Astrocyte (in vitro differentiated cells and primary cell): ENCODE data around the gene PRSS21. TPM values are rescaled to one million over a fixed set of nuclear protein-coding genes. Genes with fewer than 3 reads are reported as not detected.

Source experiments
- DNase-seq: peaks from one replicate; pipeline ENCODE4 v3.0.0-alpha.2; 2010; ENCODE audit warnings: low read depth
- FAIRE-seq: peaks from 2 replicates; lab custom pipeline; 2011; peaks lifted over from hg19 to GRCh38; lab: Jason Lieb, UNC
- H2AFZ ChIP-seq: 2 replicates; pipeline ENCODE4 v1.6.0; 2012; ENCODE audit warnings: low read depth, low read length, inconsistent platforms
- H3K27ac ChIP-seq: 2 replicates; pipeline ENCODE4 v1.5.1; 2011; ENCODE audit warnings: low read depth, low read length, inconsistent platforms
- H3K27me3 ChIP-seq: 2 replicates; pipeline ENCODE4 v1.6.0; 2011; ENCODE audit warnings: low read length, inconsistent platforms; ENCODE audit not compliant: insufficient read depth
- H3K36me3 ChIP-seq: 2 replicates; pipeline ENCODE4 v1.5.1; 2011; ENCODE audit warnings: low read length, inconsistent platforms; ENCODE audit not compliant: insufficient read depth
- H3K4me1 ChIP-seq: 2 replicates; pipeline ENCODE4 v1.5.1; 2011; ENCODE audit warnings: low read length, inconsistent platforms; ENCODE audit not compliant: insufficient read depth
- H3K4me2 ChIP-seq: 2 replicates; pipeline ENCODE4 v1.6.0; 2012; ENCODE audit warnings: low read length, inconsistent platforms
- H3K4me3 ChIP-seq: 2 replicates; pipeline ENCODE4 v1.5.1; 2011; ENCODE audit warnings: low read depth, mild to moderate bottlenecking, low read length, inconsistent platforms; ENCODE audit not compliant: insufficient read depth
- H3K79me2 ChIP-seq: 2 replicates; pipeline ENCODE4 v1.6.0; 2012; ENCODE audit warnings: mild to moderate bottlenecking, low read length, inconsistent platforms; ENCODE audit not compliant: insufficient read depth
- H3K9ac ChIP-seq: 2 replicates; pipeline ENCODE4 v1.6.0; 2012; ENCODE audit warnings: mild to moderate bottlenecking, low read length, inconsistent platforms
- H3K9me3 ChIP-seq: 2 replicates; pipeline ENCODE4 v1.5.1; 2012; ENCODE audit warnings: low read depth, mild to moderate bottlenecking, low read length, inconsistent platforms; ENCODE audit not compliant: insufficient read depth
- H4K20me1 ChIP-seq: 2 replicates; pipeline ENCODE4 v1.6.0; 2012; ENCODE audit warnings: low read length, inconsistent platforms; ENCODE audit not compliant: insufficient read depth
- H3K27ac Mint-ChIP-seq: one replicate; pipeline ENCODE4 v1.8.0; 2021; ENCODE audit warnings: mild to moderate bottlenecking, mixed read lengths; ENCODE audit not compliant: unreplicated experiment
- H3K27me3 Mint-ChIP-seq: one replicate; pipeline ENCODE4 v1.8.0; 2021; ENCODE audit warnings: low read depth, mixed read lengths; ENCODE audit not compliant: unreplicated experiment
- H3K36me3 Mint-ChIP-seq: one replicate; pipeline ENCODE4 v1.8.0; 2021; ENCODE audit warnings: low read depth, mixed read lengths; ENCODE audit not compliant: unreplicated experiment
- H3K4me1 Mint-ChIP-seq: one replicate; pipeline ENCODE4 v1.8.0; 2021; ENCODE audit warnings: low read depth, mixed read lengths; ENCODE audit not compliant: unreplicated experiment
- H3K4me3 Mint-ChIP-seq: one replicate; pipeline ENCODE4 v1.8.0; 2021; ENCODE audit warnings: mild to moderate bottlenecking, moderate library complexity, mixed read lengths; ENCODE audit not compliant: unreplicated experiment
- H3K9me3 Mint-ChIP-seq: one replicate; pipeline ENCODE4 v1.8.0; 2021; ENCODE audit warnings: mild to moderate bottlenecking, mixed read lengths; ENCODE audit not compliant: unreplicated experiment
- CTCF ChIP-seq: IDR thresholded peaks from 2 replicates; pipeline ENCODE4 v1.5.1; 2011; ENCODE audit warnings: low read depth, mild to moderate bottlenecking, inconsistent platforms, low read length, moderate library complexity; ENCODE audit not compliant: insufficient read depth
- EZH2 ChIP-seq: IDR thresholded peaks from 2 replicates; pipeline ENCODE4 v1.6.1; 2012; ENCODE audit warnings: mild to moderate bottlenecking, low read length, inconsistent platforms; ENCODE audit not compliant: insufficient read depth
- total RNA-seq: library from RNA; stranded (reverse); gene quantifications from 2 replicates; pipeline ENCODE4 v1.2.1, GENCODE V29; 2021

Gene PRSS21
- total RNA-seq, 1 donor from 2014 or later = not detected

DNA sequence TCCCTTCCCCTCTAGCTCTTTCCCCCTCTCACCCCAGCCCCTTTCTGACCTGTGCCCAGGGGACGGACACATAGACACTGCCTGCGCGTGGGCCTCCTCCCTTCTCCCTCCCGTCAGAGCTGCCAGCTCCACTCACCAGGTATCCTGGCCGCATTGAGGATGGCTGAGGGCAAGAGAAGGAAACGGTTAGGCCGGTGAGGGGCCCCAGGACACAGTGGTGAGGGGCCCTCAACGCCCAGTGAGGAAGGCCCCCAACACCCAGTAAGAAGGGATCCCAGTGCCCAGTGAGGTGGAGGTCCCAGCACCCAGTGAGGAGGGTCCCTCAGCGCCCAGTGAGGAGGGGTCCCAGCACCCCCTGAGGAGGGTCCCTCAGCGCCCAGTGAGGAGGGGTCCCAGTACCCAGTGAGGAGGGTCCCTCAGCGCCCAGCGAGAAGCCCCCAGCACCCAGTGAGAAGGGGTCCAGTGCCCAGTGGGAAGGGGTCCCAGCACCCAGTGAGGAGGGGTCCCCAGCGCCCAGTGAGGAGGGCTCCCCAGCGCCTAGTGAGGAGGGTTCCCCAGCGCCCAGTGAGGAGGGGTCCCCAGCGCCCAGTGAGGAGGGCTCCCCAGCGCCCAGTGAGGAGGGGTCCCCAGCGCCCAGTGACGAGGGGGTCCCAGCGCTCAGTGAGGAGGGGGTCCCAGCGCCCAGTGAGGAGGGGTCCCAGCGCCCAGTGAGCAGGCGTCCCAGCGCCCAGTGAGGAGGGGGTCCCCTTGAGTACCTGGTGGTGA, 39.8 kb downstream of the PRSS21 start:
- H3K4me1 ChIP-seq = peaks cover 5% of the 10 kb centered on the region
- H3K4me3 ChIP-seq = no peak overlapping the region
- no peak overlapping the region for H3K27ac ChIP-seq
- TF ChIP-seq CTCF = no peak
- no peak for TF ChIP-seq EZH2
- Mint-ChIP-seq H3K4me1 (peaks cover 2% of the 10 kb centered on the region), H3K9me3 (peaks cover 9% of the 10 kb centered on the region), H3K36me3 (no peaks in the 10 kb centered on the region), H3K4me3 (no peak overlapping the region), H3K27ac (no peak overlapping the region), H3K27me3 (peaks cover 8% of the 10 kb centered on the region)
- H3K4me2 ChIP-seq = no peak overlapping the region
- no peaks in the 10 kb centered on the region for H3K36me3 ChIP-seq
- H4K20me1 ChIP-seq = no peaks in the 10 kb centered on the region
- DNase-seq = no peak
- H3K27me3 ChIP-seq = no peaks in the 10 kb centered on the region
- peaks cover 8% of the 10 kb centered on the region for H3K9me3 ChIP-seq
- no peak overlapping the region for H3K9ac ChIP-seq
- H2AFZ ChIP-seq = no peak overlapping the region
- no peak for FAIRE-seq
- no peaks in the 10 kb centered on the region for H3K79me2 ChIP-seq

GRCh38 chr16:2857451-2858244, 40.6 kb downstream of the PRSS21 start, which contains the start of gene PRSS22:
Gene PRSS22, minus strand, starts transcription at chr16:2858170. Its CDS starts 66 bp downstream, at chr16:2858104.
- Histone ChIP-seq H3K4me2 (peak within 1 kb of the TSS; percentile 75), H3K9ac (peak within 1 kb of the TSS; percentile 43), H3K79me2 (no peaks in the 10 kb centered on the region), H3K9me3 (peaks cover 8% of the 10 kb centered on the region), H2AFZ (peak within 1 kb of the TSS; percentile 91), H3K36me3 (no peaks in the 10 kb centered on the region), H3K4me3 (peak within 1 kb of the TSS; percentile 10), H3K27me3 (no peaks in the 10 kb centered on the region), H3K4me1 (peaks cover 5% of the 10 kb centered on the region), H4K20me1 (no peaks in the 10 kb centered on the region), H3K27ac (no peak within 1 kb of the TSS)
- H3K27me3 Mint-ChIP-seq = peaks cover 8% of the 10 kb centered on the region
- FAIRE-seq (no peak), DNase-seq (no peak)
- no peaks in the 10 kb centered on the region for H3K36me3 Mint-ChIP-seq
- no peak for TF ChIP-seq CTCF
- TF ChIP-seq EZH2 = no peak
- no peak within 1 kb of the TSS for H3K27ac Mint-ChIP-seq
- peaks cover 9% of the 10 kb centered on the region for H3K9me3 Mint-ChIP-seq
- peaks cover 2% of the 10 kb centered on the region for H3K4me1 Mint-ChIP-seq
- peak within 1 kb of the TSS; percentile 76 for H3K4me3 Mint-ChIP-seq
